Stimulated activated CD4-positive, alpha-beta T cell treated with anti-CD3 and anti-CD28 coated beads, Interleukin-12 subunit alpha, Interleukin-12 subunit beta, amount 100 ng/mL, for 24 hours (primary cell): ENCODE data around the gene RAPGEF4.
"Not testable (repeated sequence)": the region's sequence is repeated elsewhere in the genome, so short reads cannot be mapped to it uniquely, and the experiment has no call there.

Experiments used
- DNase-seq, 2 experiments: peaks; one replicate each; pipeline ENCODE4 v3.0.0-alpha.2; 2020; ENCODE audit warnings: low read depth in 2 of 2

RAPGEF4 gene

GRCh38 chr2:172774302-172774701 lies 38.7 kb downstream of the RAPGEF4 start:
- no peak for DNase-seq

- DNase-seq = no peak
Measured at GRCh38 chr2:172775319-172775718, 39.7 kb downstream of the RAPGEF4 start.

- DNase-seq = no peak
Measured at GRCh38 chr2:172777431-172777830, 41.8 kb downstream of the RAPGEF4 start.

GRCh38 chr2:172782506-172783164 lies 47.0 kb downstream of the RAPGEF4 start:
- DNase-seq = no peak

GRCh38 chr2:172783165-172783898 lies 47.7 kb downstream of the RAPGEF4 start:
- DNase-seq = no peak

- no peak for DNase-seq
Measured at GRCh38 chr2:172788871-172789270, 53.2 kb downstream of the RAPGEF4 start.

GRCh38 chr2:172790404-172790803 lies 54.8 kb downstream of the RAPGEF4 start:
- DNase-seq = no peak

GRCh38 chr2:172791953-172792352 lies 56.3 kb downstream of the RAPGEF4 start:
- DNase-seq = no peak

- DNase-seq = no peak
Measured at GRCh38 chr2:172792711-172793110, 57.1 kb downstream of the RAPGEF4 start.

GRCh38 chr2:172803308-172803707 lies 67.7 kb downstream of the RAPGEF4 start:
- DNase-seq = not testable (repeated sequence)

GRCh38 chr2:172804423-172804822 lies 68.8 kb downstream of the RAPGEF4 start:
- DNase-seq = no peak

- no peak for DNase-seq
Measured at GRCh38 chr2:172806493-172806892, 70.8 kb downstream of the RAPGEF4 start.

- no peak for DNase-seq
Measured at GRCh38 chr2:172806996-172807395, 71.4 kb downstream of the RAPGEF4 start.

- no peak for DNase-seq
Measured at GRCh38 chr2:172808156-172808555, 72.5 kb downstream of the RAPGEF4 start.

GRCh38 chr2:172811027-172811426 lies 75.4 kb downstream of the RAPGEF4 start:
- no peak for DNase-seq

GRCh38 chr2:172812158-172812744 lies 76.6 kb downstream of the RAPGEF4 start:
- no peak for DNase-seq

GRCh38 chr2:172813314-172813888 lies 77.8 kb downstream of the RAPGEF4 start:
- no peak for DNase-seq

- DNase-seq = no peak
Measured at GRCh38 chr2:172817411-172817810, 81.8 kb downstream of the RAPGEF4 start.

GRCh38 chr2:172819943-172820342 lies 84.3 kb downstream of the RAPGEF4 start:
- no peak for DNase-seq

- DNase-seq = no peak
Measured at GRCh38 chr2:172821370-172822338, 86.0 kb downstream of the RAPGEF4 start.

GRCh38 chr2:172822585-172822984 lies 86.9 kb downstream of the RAPGEF4 start:
- no peak for DNase-seq
